DOHH2 (cell line): ENCODE data around the gene BCO1.

Experiments
- H3F3A ChIP-seq: fragments of 200-600 bp; sonication (generic), shearing (Covaris generic); 2 replicates; pipeline ENCODE4 v1.6.0; 2016; ENCODE audit warnings: antibody characterized with exemption, mild to moderate bottlenecking; ENCODE audit not compliant: control insufficient read depth, insufficient read depth
- H3K27ac ChIP-seq: fragments of 200-600 bp; sonication (generic); 2 replicates; pipeline ENCODE4 v1.5.1; 2014; ENCODE audit warnings: low read depth, mild to moderate bottlenecking, low read length, moderate library complexity
- H3K27me3 ChIP-seq: fragments of 200-600 bp; sonication (generic); 2 replicates; pipeline ENCODE4 v1.6.1; 2014; ENCODE audit warnings: mild to moderate bottlenecking, low read length, mixed read lengths; ENCODE audit not compliant: control insufficient read depth
- H3K36me3 ChIP-seq: fragments of 200-600 bp; sonication (generic); 2 replicates; pipeline ENCODE4 v1.6.1; 2014; ENCODE audit warnings: mild to moderate bottlenecking, low read length, moderate library complexity, mixed read lengths; ENCODE audit not compliant: control insufficient read depth
- H3K4me1 ChIP-seq: fragments of 200-600 bp; sonication (generic); 2 replicates; pipeline ENCODE4 v1.6.1; 2014; ENCODE audit warnings: mild to moderate bottlenecking, low read length, mixed read lengths; ENCODE audit not compliant: control insufficient read depth
- H3K4me2 ChIP-seq: fragments of 200-600 bp; sonication (generic); 2 replicates; pipeline ENCODE4 v1.6.0; 2014; ENCODE audit warnings: mild to moderate bottlenecking, low read length, moderate library complexity
- H3K4me3 ChIP-seq: fragments of 200-600 bp; sonication (generic); 2 replicates; pipeline ENCODE4 v1.5.1; 2014; ENCODE audit warnings: mild to moderate bottlenecking, low read length, mixed read lengths
- H3K79me2 ChIP-seq: fragments of 200-600 bp; sonication (generic); 2 replicates; pipeline ENCODE4 v1.6.1; 2014; ENCODE audit warnings: mild to moderate bottlenecking, low read length, mixed read lengths; ENCODE audit not compliant: control insufficient read depth
- H3K9me2 ChIP-seq: fragments of 200-600 bp; sonication (generic); replicated peaks from 2 replicates; pipeline ENCODE4 v1.6.1; 2014; ENCODE audit warnings: mild to moderate bottlenecking, low read length, mixed read lengths; ENCODE audit not compliant: control insufficient read depth
- H3K9me3 ChIP-seq: fragments of 200-600 bp; sonication (generic); 2 replicates; pipeline ENCODE4 v1.6.1; 2014; ENCODE audit warnings: antibody characterized with exemption, low read length, mixed read lengths; ENCODE audit not compliant: control insufficient read depth, insufficient read depth
- H4K20me1 ChIP-seq: fragments of 200-600 bp; sonication (generic); 2 replicates; pipeline ENCODE4 v1.6.0; 2014; ENCODE audit warnings: low read depth, mild to moderate bottlenecking, antibody characterized with exemption, low read length, moderate library complexity; ENCODE audit not compliant: control insufficient read depth, insufficient read depth
- EZH2phosphoT487 ChIP-seq: fragments of 200-600 bp; sonication (generic); IDR thresholded peaks from 2 replicates; pipeline ENCODE4 v1.6.1; 2017; ENCODE audit warnings: borderline replicate concordance, mild to moderate bottlenecking, antibody characterized with exemption, low read length, moderate library complexity, mixed read lengths
- TF ChIP-seq, protein P1 (sequence below): fragments of 200-600 bp; sonication (generic); IDR thresholded peaks from one replicate; pipeline ENCODE4 v1.5.1; 2014; ENCODE audit warnings: antibody characterized with exemption, mild to moderate bottlenecking, low read depth, low read length; ENCODE audit not compliant: poor library complexity, severe bottlenecking

Gene BCO1

GRCh38 chr16:81316176-81316496, 77.6 kb downstream of the BCO1 start:
- peak overlapping the region; percentile 98 for H3K4me2 ChIP-seq
- H3K79me2 ChIP-seq: peaks cover 70% of the 10 kb centered on the region
- no peaks in the 10 kb centered on the region for H4K20me1 ChIP-seq
- H3K4me1 ChIP-seq: peaks cover 16% of the 10 kb centered on the region
- H3F3A ChIP-seq: no peaks in the 10 kb centered on the region
- no peaks in the 10 kb centered on the region for H3K9me3 ChIP-seq
- no peak for TF ChIP-seq EZH2phosphoT487
- TF ChIP-seq, protein P1, sequence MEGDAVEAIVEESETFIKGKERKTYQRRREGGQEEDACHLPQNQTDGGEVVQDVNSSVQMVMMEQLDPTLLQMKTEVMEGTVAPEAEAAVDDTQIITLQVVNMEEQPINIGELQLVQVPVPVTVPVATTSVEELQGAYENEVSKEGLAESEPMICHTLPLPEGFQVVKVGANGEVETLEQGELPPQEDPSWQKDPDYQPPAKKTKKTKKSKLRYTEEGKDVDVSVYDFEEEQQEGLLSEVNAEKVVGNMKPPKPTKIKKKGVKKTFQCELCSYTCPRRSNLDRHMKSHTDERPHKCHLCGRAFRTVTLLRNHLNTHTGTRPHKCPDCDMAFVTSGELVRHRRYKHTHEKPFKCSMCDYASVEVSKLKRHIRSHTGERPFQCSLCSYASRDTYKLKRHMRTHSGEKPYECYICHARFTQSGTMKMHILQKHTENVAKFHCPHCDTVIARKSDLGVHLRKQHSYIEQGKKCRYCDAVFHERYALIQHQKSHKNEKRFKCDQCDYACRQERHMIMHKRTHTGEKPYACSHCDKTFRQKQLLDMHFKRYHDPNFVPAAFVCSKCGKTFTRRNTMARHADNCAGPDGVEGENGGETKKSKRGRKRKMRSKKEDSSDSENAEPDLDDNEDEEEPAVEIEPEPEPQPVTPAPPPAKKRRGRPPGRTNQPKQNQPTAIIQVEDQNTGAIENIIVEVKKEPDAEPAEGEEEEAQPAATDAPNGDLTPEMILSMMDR: no peak
- H3K27me3 ChIP-seq: no peaks in the 10 kb centered on the region
- H3K9me2 ChIP-seq: no peaks in the 10 kb centered on the region
- no peak overlapping the region for H3K27ac ChIP-seq
- peak overlapping the region; percentile 93 for H3K4me3 ChIP-seq
- peaks cover 3% of the 10 kb centered on the region; the same call in 1 of the 2 replicates for H3K36me3 ChIP-seq

DNA sequence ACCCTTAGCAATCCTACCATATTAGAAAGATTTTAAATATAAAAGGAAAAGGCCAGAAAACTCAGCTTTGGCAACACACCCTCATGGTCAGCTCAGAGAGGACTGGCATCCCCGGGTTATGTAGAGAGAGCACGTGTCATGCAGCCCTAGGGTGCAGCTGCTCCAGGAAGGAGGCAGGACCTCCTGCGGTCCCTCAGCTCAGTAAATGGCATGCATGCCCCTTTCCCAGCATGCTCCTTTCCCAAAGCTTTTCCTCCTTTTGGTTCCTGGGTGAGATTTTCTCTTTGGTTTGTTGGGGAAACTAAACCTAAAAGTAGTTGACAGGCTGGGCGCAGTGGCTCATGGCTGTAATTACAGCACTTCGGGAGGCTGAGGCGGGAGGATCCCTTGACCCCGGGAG, 80.2 kb downstream of the BCO1 start:
- Histone ChIP-seq H3K36me3 (peaks cover 3% of the 10 kb centered on the region; the same call in 1 of the 2 replicates), H3K9me3 (no peaks in the 10 kb centered on the region), H3K4me3 (no peak overlapping the region), H4K20me1 (no peaks in the 10 kb centered on the region), H3K27me3 (no peaks in the 10 kb centered on the region), H3K79me2 (peaks cover 85% of the 10 kb centered on the region), H3K4me1 (peaks cover 11% of the 10 kb centered on the region), H3F3A (no peaks in the 10 kb centered on the region), H3K4me2 (no peak overlapping the region), H3K27ac (no peak overlapping the region), H3K9me2 (no peaks in the 10 kb centered on the region)
- TF ChIP-seq, protein P1: no peak
- TF ChIP-seq EZH2phosphoT487: no peak

GRCh38 chr16:81319221-81319912, 80.9 kb downstream of the BCO1 start:
- Histone ChIP-seq H3K79me2 (peaks cover 85% of the 10 kb centered on the region), H3K4me1 (peaks cover 7% of the 10 kb centered on the region), H3K4me2 (no peak overlapping the region), H3K9me2 (no peaks in the 10 kb centered on the region), H4K20me1 (no peaks in the 10 kb centered on the region), H3F3A (no peaks in the 10 kb centered on the region), H3K27me3 (no peaks in the 10 kb centered on the region), H3K36me3 (peaks cover 1% of the 10 kb centered on the region; the same call in 1 of the 2 replicates), H3K27ac (no peak overlapping the region), H3K4me3 (no peak overlapping the region), H3K9me3 (no peaks in the 10 kb centered on the region)
- no peak for TF ChIP-seq EZH2phosphoT487
- TF ChIP-seq, protein P1: no peak
